SU-DHL-6 (cell line): ENCODE results near the gene CLCF1.

Experiments used
- CTCF ChIP-seq: fragments of 200-600 bp; sonication (generic); IDR thresholded peaks from one replicate; pipeline ENCODE4 v1.5.1; 2017; ENCODE audit warnings: antibody characterized with exemption, mild to moderate bottlenecking, low read length, moderate library complexity; ENCODE audit not compliant: insufficient read depth, poor library complexity, severe bottlenecking
- EZH2phosphoT487 ChIP-seq: fragments of 200-600 bp; sonication (generic), shearing (Covaris generic); conservative IDR thresholded peaks from 2 replicates; pipeline ENCODE4 v1.6.1; 2018; ENCODE audit warnings: mild to moderate bottlenecking, antibody characterized with exemption, low read length, moderate library complexity, mixed read lengths

- TF ChIP-seq CTCF = no peak
- no peak for TF ChIP-seq EZH2phosphoT487
Measured at GRCh38 chr11:67422891-67423290, 49.5 kb upstream of the CLCF1 start.
